OCI-LY1 (cell line): ENCODE results near the gene DUS3L.

Experiments
- EZH2 ChIP-seq: fragments of 200-600 bp; sonication (generic), shearing (Covaris generic); IDR thresholded peaks from 2 replicates; pipeline ENCODE4 v1.8.0; 2017; ENCODE audit warnings: borderline replicate concordance, mixed run types, mild to moderate bottlenecking, antibody characterized with exemption, low read length, moderate library complexity, mixed read lengths
- TF ChIP-seq, protein P1 (sequence below): fragments of 200-600 bp; sonication (generic), shearing (Covaris generic); IDR thresholded peaks from 2 replicates; pipeline ENCODE4 v1.5.1; 2017; ENCODE audit warnings: mild to moderate bottlenecking, antibody characterized with exemption, low read length, moderate library complexity, mixed read lengths

DNA sequence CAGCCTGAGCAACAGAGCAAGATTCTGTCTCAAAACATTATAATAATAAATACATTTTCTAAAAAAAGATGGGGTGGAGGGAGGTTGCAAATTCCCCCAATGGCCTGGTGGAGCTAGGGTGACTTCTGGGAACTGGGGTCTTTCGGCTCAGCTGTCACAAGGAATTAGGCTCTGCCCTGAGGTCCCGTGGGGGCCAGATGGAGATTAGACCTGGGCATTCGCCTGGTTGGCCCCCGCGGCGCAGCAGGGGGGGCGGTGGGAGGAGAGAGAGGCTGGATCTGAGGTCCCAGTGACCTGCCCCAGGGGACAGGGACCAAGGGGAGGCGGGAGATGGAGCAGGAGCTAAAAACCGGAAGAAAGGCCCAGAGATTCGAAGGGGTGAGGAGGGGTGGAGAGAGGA, 33.8 kb upstream of the DUS3L start:
- TF ChIP-seq, protein P1, sequence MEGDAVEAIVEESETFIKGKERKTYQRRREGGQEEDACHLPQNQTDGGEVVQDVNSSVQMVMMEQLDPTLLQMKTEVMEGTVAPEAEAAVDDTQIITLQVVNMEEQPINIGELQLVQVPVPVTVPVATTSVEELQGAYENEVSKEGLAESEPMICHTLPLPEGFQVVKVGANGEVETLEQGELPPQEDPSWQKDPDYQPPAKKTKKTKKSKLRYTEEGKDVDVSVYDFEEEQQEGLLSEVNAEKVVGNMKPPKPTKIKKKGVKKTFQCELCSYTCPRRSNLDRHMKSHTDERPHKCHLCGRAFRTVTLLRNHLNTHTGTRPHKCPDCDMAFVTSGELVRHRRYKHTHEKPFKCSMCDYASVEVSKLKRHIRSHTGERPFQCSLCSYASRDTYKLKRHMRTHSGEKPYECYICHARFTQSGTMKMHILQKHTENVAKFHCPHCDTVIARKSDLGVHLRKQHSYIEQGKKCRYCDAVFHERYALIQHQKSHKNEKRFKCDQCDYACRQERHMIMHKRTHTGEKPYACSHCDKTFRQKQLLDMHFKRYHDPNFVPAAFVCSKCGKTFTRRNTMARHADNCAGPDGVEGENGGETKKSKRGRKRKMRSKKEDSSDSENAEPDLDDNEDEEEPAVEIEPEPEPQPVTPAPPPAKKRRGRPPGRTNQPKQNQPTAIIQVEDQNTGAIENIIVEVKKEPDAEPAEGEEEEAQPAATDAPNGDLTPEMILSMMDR, result no peak
- TF ChIP-seq EZH2, result no peak
